ENCODE data around the gene NRP2.

NRP2 gene

GRCh38 chr2:205781244-205781931, 99.1 kb downstream of the NRP2 start:
- no peak for DNase-seq

- no peak for DNase-seq
Measured at GRCh38 chr2:205782941-205783340, 100.6 kb downstream of the NRP2 start.

- DNase-seq: no peak
Measured at GRCh38 chr2:205783872-205784499, 101.7 kb downstream of the NRP2 start.

GRCh38 chr2:205785507-205786260, 103.4 kb downstream of the NRP2 start:
- no peak for DNase-seq

- DNase-seq: no peak
Measured at GRCh38 chr2:205786976-205787375, 104.7 kb downstream of the NRP2 start.

GRCh38 chr2:205787761-205788160, 105.5 kb downstream of the NRP2 start:
- DNase-seq: no peak

GRCh38 chr2:205789906-205790305, 107.6 kb downstream of the NRP2 start:
- no peak for DNase-seq

GRCh38 chr2:205792908-205793307, 110.6 kb downstream of the NRP2 start:
- DNase-seq: no peak

- no peak for DNase-seq
Measured at GRCh38 chr2:205796805-205797313, 114.6 kb downstream of the NRP2 start.

GRCh38 chr2:205797866-205798265, 115.6 kb downstream of the NRP2 start:
- no peak for DNase-seq

- no peak for DNase-seq
Measured at GRCh38 chr2:205800224-205800623, 117.9 kb downstream of the NRP2 start.

- no peak for DNase-seq
Measured at GRCh38 chr2:205800773-205801172, 118.5 kb downstream of the NRP2 start.

GRCh38 chr2:205802065-205802464, 119.8 kb downstream of the NRP2 start:
- no peak for DNase-seq

- DNase-seq: no peak
Measured at GRCh38 chr2:205802941-205803340, 120.6 kb downstream of the NRP2 start.

- DNase-seq: peak; percentile 41
Measured at GRCh38 chr2:205803500-205803899, 121.2 kb downstream of the NRP2 start.

GRCh38 chr2:205805136-205805535, 122.8 kb downstream of the NRP2 start:
- no peak for DNase-seq

- DNase-seq: no peak
Measured at GRCh38 chr2:205806143-205806905, 124.0 kb downstream of the NRP2 start.

- no peak for DNase-seq
Measured at GRCh38 chr2:205807229-205807628, 124.9 kb downstream of the NRP2 start.

GRCh38 chr2:205807758-205808157, 125.5 kb downstream of the NRP2 start:
- DNase-seq: no peak

GRCh38 chr2:205808486-205809121, 126.3 kb downstream of the NRP2 start:
- no peak for DNase-seq

GRCh38 chr2:205811387-205811786, 129.1 kb downstream of the NRP2 start:
- no peak for DNase-seq

GRCh38 chr2:205814039-205814364, 131.7 kb downstream of the NRP2 start:
- no peak for DNase-seq

- DNase-seq: no peak
Measured at GRCh38 chr2:205815673-205816072, 133.4 kb downstream of the NRP2 start.
